K562 (cell line): ENCODE data around the gene CHSY1. TPM values are rescaled to one million over a fixed set of nuclear protein-coding genes. Genes with fewer than 3 reads are reported as not detected.

Source experiments
- ATAC-seq: fragments of 200-7000 bp; cut with Tn5 transposase; 3 replicates; pipeline ENCODE4 v1.9.1; 2020; ENCODE audit warnings: moderate library complexity
- BruUV-seq: library from RNA; stranded (reverse); fragments of 400-500 nt; replicated peaks from 2 replicates; lab custom pipeline; 2021; lab: Mats Ljungman, UMichigan
- CTCF ChIA-PET: fragments of 300-600 bp; formaldehyde crosslinking; extraction: SDS; loops from one replicate; lab custom pipeline; 2021; ENCODE audit warnings: low intra/inter-chr PET ratio; lab: Yijun Ruan, JAX
- POLR2A ChIA-PET: fragments of 300-600, 350-650 bp; sonication (Branson Sonifier 250); formaldehyde crosslinking; extraction: SDS; loops from one replicate; lab custom pipeline; 2021; ENCODE audit warnings: antibody characterized with exemption, inconsistent platforms; lab: Yijun Ruan, JAX
- DNase-seq, 4 experiments: peaks; one replicate each; pipeline versions ENCODE4 v3.0.0 to v3.0.0-alpha.2; 2011 to 2018; ENCODE audit warnings: low spot score in 3 of 4, mixed read lengths in 3 of 4; ENCODE audit errors: extremely low read depth in 1 of 4
- FAIRE-seq: peaks from 2 replicates; lab custom pipeline; 2011; peaks lifted over from hg19 to GRCh38; lab: Jason Lieb, UNC
- H2AFZ ChIP-seq: 2 replicates; pipeline ENCODE4 v1.6.0; 2011; ENCODE audit warnings: low read depth, low read length, control low read depth, inconsistent platforms
- H3K27ac ChIP-seq: fragments of 200-600 bp; 3 replicates; pipeline ENCODE4 v1.8.0; 2011; ENCODE audit warnings: low read depth, mild to moderate bottlenecking, control low read depth, inconsistent platforms, low read length, moderate library complexity, mixed read lengths; ENCODE audit errors: extremely low read depth
- H3K27me3 ChIP-seq, 2 experiments: fragments of 300-600 bp in 1 of 2; 2 replicates in 1 of 2; 3 replicates in 1 of 2; pipeline versions ENCODE4 v1.6.0 to v1.8.0; 2011; ENCODE audit warnings: inconsistent platforms in 2 of 2, low read length in 2 of 2, mild to moderate bottlenecking in 1 of 2, mixed read lengths in 1 of 2, moderate library complexity in 1 of 2; ENCODE audit not compliant: control insufficient read depth in 2 of 2, insufficient read depth in 2 of 2
- H3K36me3 ChIP-seq: fragments of 300-600 bp; 3 replicates; pipeline ENCODE4 v1.8.0; 2011; ENCODE audit warnings: mild to moderate bottlenecking, low read length, inconsistent platforms; ENCODE audit not compliant: control insufficient read depth, insufficient read depth
- H3K4me1 ChIP-seq, 2 experiments: fragments of 200-600 bp in 1 of 2; replicated peaks in 1 of 2; 2 replicates in 1 of 2; 3 replicates in 1 of 2; pipeline versions ENCODE4 v1.5.1 to v1.8.0; 2011; ENCODE audit warnings: inconsistent platforms in 2 of 2, low read length in 2 of 2, mild to moderate bottlenecking in 1 of 2, mixed read lengths in 1 of 2, moderate library complexity in 1 of 2; ENCODE audit not compliant: control insufficient read depth in 2 of 2, insufficient read depth in 2 of 2
- H3K4me2 ChIP-seq: 2 replicates; pipeline ENCODE4 v1.6.1; 2011; ENCODE audit warnings: low read length, control low read depth, inconsistent platforms, mixed read lengths; ENCODE audit not compliant: insufficient read depth
- H3K4me3 ChIP-seq: fragments of 200-600 bp; sonication (generic), shearing (Covaris generic); 2 replicates; pipeline ENCODE4 v1.5.1; 2016; ENCODE audit warnings: control low read depth, inconsistent platforms
- H3K79me2 ChIP-seq: fragments of 200-600 bp; 3 replicates; pipeline ENCODE4 v1.8.0; 2011; ENCODE audit warnings: low read length, inconsistent platforms; ENCODE audit not compliant: control insufficient read depth, insufficient read depth
- H3K9ac ChIP-seq, 2 experiments: 2 replicates each; pipeline versions ENCODE4 v1.6.0 to v1.6.1; 2011; ENCODE audit warnings: low read depth in 2 of 2, low read length in 2 of 2, control low read depth in 1 of 2, inconsistent platforms in 1 of 2, mild to moderate bottlenecking in 1 of 2, mixed read lengths in 1 of 2; ENCODE audit not compliant: insufficient read depth in 1 of 2
- H3K9me1 ChIP-seq: one replicate; pipeline ENCODE4 v1.6.0; 2011; ENCODE audit warnings: inconsistent platforms, mild to moderate bottlenecking, low read length, moderate library complexity; ENCODE audit not compliant: control insufficient read depth, insufficient read depth
- H3K9me3 ChIP-seq: replicated peaks from 2 replicates; pipeline ENCODE4 v1.5.1; 2011; ENCODE audit warnings: low read depth, low read length, inconsistent platforms; ENCODE audit not compliant: control insufficient read depth, insufficient read depth
- H4K20me1 ChIP-seq: replicated peaks from 2 replicates; pipeline ENCODE4 v1.6.1; 2011; ENCODE audit warnings: low read length, inconsistent platforms, mixed read lengths; ENCODE audit not compliant: control insufficient read depth, insufficient read depth
- FOSL1 ChIP-seq: fragments of 200-800 bp; sonication (Bioruptor generic); conservative IDR thresholded peaks from 2 replicates; pipeline ENCODE4 v1.6.1; 2016; ENCODE audit warnings: missing genetic modification characterization, missing compliant biosample characterization
- KAT7 ChIP-seq: sonication (generic); formaldehyde crosslinking; IDR thresholded peaks from 2 replicates; pipeline ENCODE4 v1.8.0; 2022; ENCODE audit warnings: missing genetic modification reagents, mild to moderate bottlenecking, borderline replicate concordance
- NCOA4 ChIP-seq: fragments of 450-650 bp; IDR thresholded peaks from 2 replicates; pipeline ENCODE4 v1.6.1; 2018; ENCODE audit warnings: mild to moderate bottlenecking; ENCODE audit not compliant: partially characterized antibody
- RBM15 ChIP-seq: fragments of 200-400 bp; formaldehyde crosslinking; IDR thresholded peaks from 2 replicates; pipeline ENCODE4 v1.6.1; 2018; ENCODE audit warnings: mild to moderate bottlenecking, low read length, moderate library complexity; ENCODE audit not compliant: insufficient read depth
- TARDBP ChIP-seq: fragments of 450-650 bp; IDR thresholded peaks from 2 replicates; pipeline ENCODE4 v1.6.1; 2016
- TBP ChIP-seq: optimal IDR thresholded peaks from 2 replicates; pipeline ENCODE3; 2011; ENCODE audit warnings: low read depth, low read length, improper control_type of control experiment
- ZNF124 ChIP-seq: sonication (generic); formaldehyde crosslinking; IDR thresholded peaks from 2 replicates; pipeline ENCODE4 v1.8.1; 2022; ENCODE audit warnings: missing genetic modification reagents
- WGBS: fragments of 100-300 bp; shearing (Covaris generic); methylation state at CpG from one replicate; pipeline ENCODE4 v1.1.6; 2016; ENCODE audit warnings: low coverage, mixed read lengths; ENCODE audit not compliant: insufficient coverage; ENCODE audit errors: missing lambda C conversion rate; 5-methylcytosine and 5-hydroxymethylcytosine counted together
- in situ Hi-C: fragments of 300-500 bp; cut with MboI; formaldehyde crosslinking; loops from 4 replicates; pipeline ENCODE4 v1.15.0; 2018; ENCODE audit warnings: inconsistent platforms, mixed read lengths
- intact Hi-C: fragments of 100-400 bp; cut with micrococcal nuclease; formaldehyde crosslinking; loops from 2 replicates; pipeline ENCODE4 v1.14.2; 2022
- polyA plus RNA-seq, 8 experiments: library from polyadenylated mRNA; depleted of rRNA in 4 of 8; stranded (reverse) in 5 of 8; unstranded in 3 of 8; fragments of >200 nt; fragmentation: Nextera tagmentation in 2 of 8; fragmentation: Illumina TruSeq in 1 of 8; extraction: Ambion mirVana in 2 of 8; extraction: Trizol in 1 of 8; gene quantifications; 2 replicates each; pipeline versions ENCODE4 v1.2.1 to v1.2.3, GENCODE V29; 2011 to 2014; ENCODE audit warnings: inconsistent platforms in 1 of 8, missing spikeins in 1 of 8
- total RNA-seq, 7 experiments: library from RNA; depleted of rRNA in 6 of 7; stranded (reverse); fragments of >200 nt in 6 of 7; fragmentation: Illumina TruSeq in 2 of 7; extraction: Trizol in 2 of 7; gene quantifications; 2 replicates each; pipeline versions ENCODE4 v1.2.1 to v1.2.3, GENCODE V29; 2011 to 2021; ENCODE audit warnings: low replicate concordance in 1 of 7

The CHSY1 gene
- total and polyA plus RNA-seq, 9 of the 15 experiments (the other 6 are each of a cell fraction or from before 2014, with no cell fraction given), result 7.0 to 16.4 (median 13.4) TPM

GRCh38 chr15:101201411-101202174 is 50.3 kb downstream of the CHSY1 start:
- Histone ChIP-seq H3K36me3 (no peaks in the 10 kb centered on the region), H2AFZ (no peak overlapping the region), H4K20me1 (peaks cover 19% of the 10 kb centered on the region; the same call in 1 of the 2 replicates), H3K9me3 (no peaks in the 10 kb centered on the region), H3K27me3 (no peaks in the 10 kb centered on the region), H3K79me2 (peaks cover 51% of the 10 kb centered on the region), H3K27ac (no peak overlapping the region), H3K9ac (no peak overlapping the region), H3K4me3 (no peak overlapping the region), H3K4me2 (no peak overlapping the region), H3K9me1 (no peaks in the 10 kb centered on the region), H3K4me1 (no peaks in the 10 kb centered on the region; a peak in 3 of 5 replicates)
- ChIA-PET CTCF (no interaction called here), POLR2A (interaction anchor here (1.1 kb wide), 1 partner anchor 9 kb away, joined by 5 read pairs; no protein-coding TSS in a partner anchor)
- FAIRE-seq, result peak; percentile 67
- no TSS peak for BruUV-seq
- in situ Hi-C loops (no loop called here), intact Hi-C loops (no loop called here)
- peak; percentile 20 to 44 (median 33) for DNase-seq
- ATAC-seq, result peak; percentile 81
- 28% methylated on average over 5 of the region's 5 CpGs for WGBS
- TF ChIP-seq FOSL1 (tag) (peak; percentile 29; the same call in 1 of the 2 replicates), RBM15 (no peak)

DNA sequence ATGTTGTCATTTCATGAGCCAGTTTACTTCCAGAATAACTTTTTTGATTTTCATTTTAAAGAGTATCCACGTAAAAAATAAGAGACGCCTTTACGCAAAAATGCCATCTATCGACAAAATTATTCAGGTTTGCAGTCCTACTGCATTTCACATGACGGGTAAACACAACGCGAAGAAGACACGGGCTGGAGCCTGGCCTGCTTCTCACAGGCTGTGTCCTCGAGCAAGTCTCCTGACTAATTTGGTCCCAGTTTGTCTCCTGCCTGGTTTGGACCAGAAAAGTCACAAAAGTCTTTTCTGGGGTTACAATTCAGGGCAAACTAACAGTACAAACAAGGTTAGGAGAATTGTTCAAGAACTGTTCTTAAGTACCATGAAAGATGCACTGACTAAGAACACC is 51.7 kb downstream of the CHSY1 start:
- no peak for TF ChIP-seq NCOA4
- TF ChIP-seq ZNF124 (CRISPR knock-in tag), result no peak
- TF ChIP-seq TBP, result no peak
- TF ChIP-seq KAT7 (CRISPR knock-in tag), result no peak
- no peak for TF ChIP-seq TARDBP
- no peak for ATAC-seq
- H3K27ac ChIP-seq, result no peak overlapping the region
- intact Hi-C loops (no loop called here), in situ Hi-C loops (no loop called here)
- no peak overlapping the region for H3K4me2 ChIP-seq
- H3K27me3 ChIP-seq, result no peaks in the 10 kb centered on the region
- POLR2A ChIA-PET, result no interaction called here
- BruUV-seq, result no TSS peak
- CTCF ChIA-PET, result no interaction called here
- WGBS, result 84% methylated on average over 9 of the region's 9 CpGs
- H3K36me3 ChIP-seq, result no peaks in the 10 kb centered on the region
- H3K9me3 ChIP-seq, result no peaks in the 10 kb centered on the region
- no peaks in the 10 kb centered on the region; a peak in 1 of 5 replicates for H3K4me1 ChIP-seq
- no peak overlapping the region for H2AFZ ChIP-seq
- H4K20me1 ChIP-seq, result peaks cover 19% of the 10 kb centered on the region; the same call in 1 of the 2 replicates
- H3K9ac ChIP-seq, result no peak overlapping the region
- FAIRE-seq, result no peak
- peaks cover 49% of the 10 kb centered on the region for H3K79me2 ChIP-seq
- no peaks in the 10 kb centered on the region for H3K9me1 ChIP-seq
- no peak for DNase-seq
- H3K4me3 ChIP-seq, result no peak overlapping the region
